Measurements from ENCODE around the gene TTLL4.
"Not testable (repeated sequence)": the region's sequence is repeated elsewhere in the genome, so short reads cannot be mapped to it uniquely, and the experiment has no call there.

Gene TTLL4

DNA sequence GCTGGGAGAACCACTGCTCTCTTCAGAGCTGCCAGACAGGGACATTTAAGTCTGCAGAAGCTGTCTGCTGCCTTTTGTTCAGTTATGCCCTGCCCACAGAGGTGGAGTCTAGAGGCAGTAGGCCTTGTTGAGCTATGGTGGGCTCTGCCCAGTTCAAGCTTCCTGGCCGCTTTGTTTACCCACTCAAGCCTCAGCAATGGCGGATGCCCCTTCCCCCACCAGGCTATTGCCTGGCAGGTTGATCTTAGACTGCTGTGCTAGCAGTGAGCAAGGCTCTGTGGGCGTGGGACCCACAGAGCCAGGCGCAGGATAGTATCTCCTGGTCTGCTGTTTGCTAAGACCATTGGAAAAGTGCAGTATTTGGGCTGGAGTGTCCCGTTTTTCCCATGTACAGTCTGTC, 62.1 kb downstream of the TTLL4 start:
- H3K27me3 Mint-ChIP-seq (ENCODE audit: low read depth): peaks cover 10% of the 10 kb centered on the region
- not testable (repeated sequence) for H3K4me1 Mint-ChIP-seq (ENCODE audit: low read depth); H3K4me3 Mint-ChIP-seq; H3K36me3 Mint-ChIP-seq (ENCODE audit: low read depth); H3K27ac Mint-ChIP-seq; DNase-seq (ENCODE audit: low spot score)
- H3K9me3 Mint-ChIP-seq: peaks cover 13% of the 10 kb centered on the region

- Mint-ChIP-seq H3K27ac (no peak overlapping the region), H3K4me1 (ENCODE audit: low read depth) (no peaks in the 10 kb centered on the region), H3K9me3 (peaks cover 13% of the 10 kb centered on the region), H3K4me3 (no peak overlapping the region), H3K27me3 (ENCODE audit: low read depth) (peaks cover 11% of the 10 kb centered on the region), H3K36me3 (ENCODE audit: low read depth) (no peaks in the 10 kb centered on the region)
- DNase-seq (ENCODE audit: low spot score): no peak
Observed at GRCh38 chr2:218773881-218774280, 63.2 kb downstream of the TTLL4 start.

DNA sequence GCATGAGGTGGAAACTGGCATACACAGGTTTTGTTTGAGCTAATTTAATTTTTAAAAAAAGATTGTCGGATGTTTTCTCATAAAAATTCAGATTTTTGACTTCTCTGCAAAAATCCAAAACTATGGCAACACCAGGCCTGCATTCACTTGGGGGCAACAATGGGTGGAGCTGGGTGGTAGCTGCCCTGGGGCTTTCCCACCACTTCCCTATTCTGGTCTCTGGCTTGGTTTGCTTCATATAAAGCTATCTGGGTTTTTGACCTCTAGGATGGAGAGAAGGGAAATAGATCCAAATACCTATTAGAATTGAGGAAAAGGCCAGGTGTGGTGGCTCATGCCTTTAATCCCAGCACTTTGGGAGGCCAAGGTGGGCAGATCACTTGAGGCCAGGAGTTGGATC, 65.9 kb downstream of the TTLL4 start:
- Mint-ChIP-seq H3K27me3 (ENCODE audit: low read depth) (peaks cover 23% of the 10 kb centered on the region), H3K27ac (no peak overlapping the region), H3K9me3 (peaks cover 13% of the 10 kb centered on the region), H3K4me1 (ENCODE audit: low read depth) (peaks cover 2% of the 10 kb centered on the region), H3K4me3 (no peak overlapping the region), H3K36me3 (ENCODE audit: low read depth) (no peaks in the 10 kb centered on the region)
- DNase-seq (ENCODE audit: low spot score): no peak

DNA sequence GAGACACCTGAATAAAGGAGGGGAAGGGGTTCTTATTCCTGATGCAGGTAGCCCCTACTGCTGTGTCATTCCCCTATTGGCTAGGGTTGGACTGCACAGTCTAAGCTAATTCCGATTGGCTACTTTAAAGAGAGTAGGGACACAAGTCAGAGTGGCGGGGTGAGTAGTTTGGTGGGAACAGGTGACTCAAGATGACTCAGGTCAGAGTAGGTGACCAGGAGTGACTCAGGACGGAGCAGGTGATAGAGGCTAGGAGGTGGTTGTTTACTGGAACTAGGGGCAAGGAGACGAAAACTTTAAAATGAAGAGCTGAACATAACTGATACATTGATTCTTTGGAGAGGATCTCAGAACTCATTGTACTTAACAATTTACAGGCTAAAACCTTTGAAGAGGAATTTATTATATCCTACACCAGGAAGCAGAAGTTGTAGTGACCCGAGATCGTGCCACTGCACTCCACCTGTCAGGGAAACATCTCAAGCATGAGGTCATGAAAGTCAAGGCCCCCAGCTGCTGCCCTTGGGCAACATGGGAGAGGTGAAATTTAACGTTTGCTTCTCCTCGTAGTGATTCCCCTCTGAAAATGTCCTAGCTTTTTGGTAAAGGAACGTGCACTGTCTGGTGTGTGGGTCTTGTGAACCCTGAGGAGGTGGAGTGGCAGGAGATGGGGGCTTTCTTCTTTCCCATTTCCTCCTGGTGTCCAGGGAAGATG, 66.8 kb downstream of the TTLL4 start:
- no peaks in the 10 kb centered on the region for H3K36me3 Mint-ChIP-seq (ENCODE audit: low read depth)
- no peak overlapping the region for H3K4me3 Mint-ChIP-seq
- no peak for DNase-seq (ENCODE audit: low spot score)
- peaks cover 2% of the 10 kb centered on the region for H3K4me1 Mint-ChIP-seq (ENCODE audit: low read depth)
- H3K27me3 Mint-ChIP-seq (ENCODE audit: low read depth): peaks cover 27% of the 10 kb centered on the region
- no peak overlapping the region for H3K27ac Mint-ChIP-seq
- peaks cover 13% of the 10 kb centered on the region for H3K9me3 Mint-ChIP-seq

DNA sequence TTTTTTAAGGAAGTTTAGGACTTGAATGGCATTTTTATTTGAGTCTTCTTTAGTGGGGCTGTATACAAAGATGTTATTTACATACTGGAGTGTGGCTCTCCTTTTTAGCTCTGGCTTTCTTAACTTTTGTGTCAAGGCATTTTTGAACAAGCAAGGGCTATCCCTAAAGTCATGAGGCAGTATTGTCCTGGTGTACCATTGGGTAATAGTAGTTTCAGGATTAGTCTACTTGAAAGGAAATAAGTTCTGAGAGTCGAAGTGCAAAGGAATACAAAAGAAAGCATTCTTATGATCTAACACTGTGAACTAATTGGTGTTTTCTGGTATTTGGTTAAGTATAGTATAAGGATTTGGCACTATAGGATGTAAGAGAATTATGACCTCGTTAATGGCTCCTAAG, 69.4 kb downstream of the TTLL4 start:
- Mint-ChIP-seq H3K36me3 (ENCODE audit: low read depth) (no peaks in the 10 kb centered on the region), H3K4me1 (ENCODE audit: low read depth) (peaks cover 2% of the 10 kb centered on the region), H3K4me3 (no peak overlapping the region), H3K27ac (no peak overlapping the region), H3K27me3 (ENCODE audit: low read depth) (peaks cover 48% of the 10 kb centered on the region), H3K9me3 (peaks cover 13% of the 10 kb centered on the region)
- no peak for DNase-seq (ENCODE audit: low spot score)

GRCh38 chr2:218780851-218781690, 70.4 kb downstream of the TTLL4 start:
- Mint-ChIP-seq H3K4me1 (ENCODE audit: low read depth) (peaks cover 2% of the 10 kb centered on the region), H3K27ac (no peak overlapping the region), H3K27me3 (ENCODE audit: low read depth) (peaks cover 57% of the 10 kb centered on the region), H3K9me3 (peaks cover 11% of the 10 kb centered on the region), H3K36me3 (ENCODE audit: low read depth) (no peaks in the 10 kb centered on the region), H3K4me3 (no peak overlapping the region)
- no peak for DNase-seq (ENCODE audit: low spot score)

DNA sequence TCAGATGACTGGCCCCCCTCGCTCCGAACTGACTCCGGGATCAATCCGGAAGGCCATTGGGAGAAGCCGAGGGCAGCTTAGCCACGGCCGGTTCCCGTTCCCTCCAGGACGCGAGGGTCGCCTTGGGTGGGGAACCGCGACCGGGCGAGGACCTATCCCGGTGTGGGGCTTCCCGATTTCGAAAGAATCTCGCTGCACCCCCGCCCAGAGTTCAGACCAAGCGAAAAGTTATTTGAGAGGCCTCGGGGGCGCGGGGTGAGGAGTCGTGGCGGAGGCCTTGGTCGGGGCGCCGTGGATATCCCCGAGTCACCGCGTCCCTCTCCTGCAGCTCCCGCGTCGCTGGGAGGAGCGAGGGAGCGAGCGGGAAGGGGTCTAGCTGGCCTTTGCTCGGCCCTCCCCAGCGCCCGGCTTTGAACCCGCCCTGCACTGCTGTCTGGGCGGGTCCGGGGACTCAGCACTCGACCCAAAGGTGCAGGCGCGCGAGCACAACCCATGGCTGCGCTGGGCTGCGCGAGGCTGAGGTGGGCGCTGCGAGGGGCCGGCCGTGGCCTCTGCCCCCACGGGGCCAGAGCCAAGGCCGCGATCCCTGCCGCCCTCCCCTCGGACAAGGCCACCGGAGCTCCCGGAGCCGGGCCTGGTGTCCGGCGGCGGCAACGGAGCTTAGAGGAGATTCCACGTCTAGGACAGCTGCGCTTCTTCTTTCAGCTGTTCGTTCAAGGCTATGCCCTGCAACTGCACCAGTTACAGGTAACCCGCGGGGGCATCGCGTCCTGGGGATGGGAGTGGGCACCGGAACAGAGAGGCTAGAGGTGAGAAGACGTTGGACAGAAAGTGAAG, 71.3 kb downstream of the TTLL4 start, which contains the start of gene CYP27A1:
Gene CYP27A1 (plus strand): TSS at position 457 of the 837 bp plus-strand sequence. CDS start 36 bp downstream, at position 493.
- Mint-ChIP-seq H3K4me3 (no peak within 1 kb of the TSS), H3K27ac (no peak within 1 kb of the TSS), H3K27me3 (ENCODE audit: low read depth) (peaks cover 59% of the 10 kb centered on the region), H3K36me3 (ENCODE audit: low read depth) (no peaks in the 10 kb centered on the region), H3K9me3 (peaks cover 5% of the 10 kb centered on the region), H3K4me1 (ENCODE audit: low read depth) (peaks cover 2% of the 10 kb centered on the region)
- no peak for DNase-seq (ENCODE audit: low spot score)

- no peak for DNase-seq (ENCODE audit: low spot score)
- H3K27me3 Mint-ChIP-seq (ENCODE audit: low read depth): peaks cover 62% of the 10 kb centered on the region
- H3K27ac Mint-ChIP-seq: no peak overlapping the region
- peaks cover under 1% of the 10 kb centered on the region for H3K9me3 Mint-ChIP-seq
- no peaks in the 10 kb centered on the region for H3K36me3 Mint-ChIP-seq (ENCODE audit: low read depth)
- H3K4me3 Mint-ChIP-seq: no peak overlapping the region
- H3K4me1 Mint-ChIP-seq (ENCODE audit: low read depth): peaks cover 2% of the 10 kb centered on the region
Observed at GRCh38 chr2:218782528-218782844, 71.9 kb downstream of the TTLL4 start.

DNA sequence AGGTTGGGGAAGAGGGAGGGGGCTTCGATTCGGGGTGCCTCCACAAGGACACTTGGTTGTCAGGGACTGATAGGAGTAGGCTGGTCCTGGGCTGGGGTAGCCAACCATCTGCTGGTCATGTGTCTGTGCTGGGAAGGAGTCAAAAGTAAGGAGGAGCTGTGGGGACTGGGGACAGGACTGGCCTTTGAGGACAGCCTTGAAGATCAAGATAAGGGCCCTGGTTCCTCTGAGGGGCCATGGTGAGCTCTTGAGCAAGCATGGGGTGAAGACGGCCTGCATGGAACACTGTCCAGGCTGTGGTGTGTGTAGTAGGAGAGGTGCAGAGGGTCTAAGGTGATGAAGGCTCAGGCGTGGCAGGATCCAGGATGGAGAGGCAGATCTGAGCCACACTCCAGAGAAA, 73.1 kb downstream of the TTLL4 start:
- Mint-ChIP-seq H3K27me3 (ENCODE audit: low read depth) (peaks cover 62% of the 10 kb centered on the region), H3K27ac (no peak overlapping the region), H3K4me3 (no peak overlapping the region), H3K9me3 (no peaks in the 10 kb centered on the region), H3K36me3 (ENCODE audit: low read depth) (no peaks in the 10 kb centered on the region), H3K4me1 (ENCODE audit: low read depth) (peaks cover 2% of the 10 kb centered on the region)
- DNase-seq (ENCODE audit: low spot score): no peak

DNA sequence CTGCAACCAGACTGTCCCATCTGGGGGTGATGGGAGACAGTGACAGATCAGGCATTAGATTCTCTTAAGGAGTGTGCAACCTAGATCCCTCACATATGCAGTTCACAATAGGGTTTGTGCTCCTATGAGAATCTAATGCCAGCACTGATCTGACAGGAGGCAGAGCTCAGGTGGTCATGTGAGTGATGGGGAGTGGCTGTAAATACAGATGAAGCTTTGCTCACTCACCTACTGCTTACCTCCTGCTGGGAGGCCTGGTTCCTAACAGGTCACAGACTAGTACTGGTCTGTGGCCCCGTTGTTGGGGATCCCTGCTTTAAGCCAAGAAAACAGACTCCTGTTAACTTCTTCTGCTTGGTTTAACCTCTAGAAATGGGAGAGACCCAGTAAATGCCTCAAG, 74.5 kb downstream of the TTLL4 start:
- Mint-ChIP-seq H3K9me3 (no peaks in the 10 kb centered on the region), H3K36me3 (ENCODE audit: low read depth) (no peaks in the 10 kb centered on the region), H3K4me1 (ENCODE audit: low read depth) (peaks cover 2% of the 10 kb centered on the region), H3K4me3 (no peak overlapping the region), H3K27me3 (ENCODE audit: low read depth) (peaks cover 57% of the 10 kb centered on the region), H3K27ac (no peak overlapping the region)
- no peak for DNase-seq (ENCODE audit: low spot score)

GRCh38 chr2:218786133-218786532, 75.5 kb downstream of the TTLL4 start:
- DNase-seq (ENCODE audit: low spot score): no peak
- H3K36me3 Mint-ChIP-seq (ENCODE audit: low read depth): no peaks in the 10 kb centered on the region
- peaks cover 2% of the 10 kb centered on the region for H3K4me1 Mint-ChIP-seq (ENCODE audit: low read depth)
- peaks cover 50% of the 10 kb centered on the region for H3K27me3 Mint-ChIP-seq (ENCODE audit: low read depth)
- no peak overlapping the region for H3K4me3 Mint-ChIP-seq
- H3K9me3 Mint-ChIP-seq: no peaks in the 10 kb centered on the region
- H3K27ac Mint-ChIP-seq: no peak overlapping the region

- no peak overlapping the region for H3K4me3 Mint-ChIP-seq
- H3K27me3 Mint-ChIP-seq (ENCODE audit: low read depth): peaks cover 32% of the 10 kb centered on the region
- DNase-seq (ENCODE audit: low spot score): no peak
- H3K4me1 Mint-ChIP-seq (ENCODE audit: low read depth): no peaks in the 10 kb centered on the region
- H3K27ac Mint-ChIP-seq: no peak overlapping the region
- no peaks in the 10 kb centered on the region for H3K9me3 Mint-ChIP-seq
- no peaks in the 10 kb centered on the region for H3K36me3 Mint-ChIP-seq (ENCODE audit: low read depth)
Observed at GRCh38 chr2:218788529-218789255, 78.1 kb downstream of the TTLL4 start.

GRCh38 chr2:218792433-218792832, 81.8 kb downstream of the TTLL4 start:
- Mint-ChIP-seq H3K27me3 (ENCODE audit: low read depth) (peaks cover 20% of the 10 kb centered on the region), H3K36me3 (ENCODE audit: low read depth) (no peaks in the 10 kb centered on the region), H3K27ac (no peak overlapping the region), H3K4me3 (no peak overlapping the region), H3K9me3 (no peaks in the 10 kb centered on the region), H3K4me1 (ENCODE audit: low read depth) (no peaks in the 10 kb centered on the region)
- DNase-seq (ENCODE audit: low spot score): no peak

Measured in T-helper 2 cell treated with Interferon-gamma antibody and Interleukin-4, amounts not matched to agents 5 μg/mL and 100 μg/mL, for 36 hours (primary cell).